Choroid plexus epithelial cell (primary cell): ENCODE results near the gene TRIM61.
A peak's percentile ranks its signal among the peaks of the same experiment; 100 is the strongest.
"Not testable (repeated sequence)": the region's sequence is repeated elsewhere in the genome, so short reads cannot be mapped to it uniquely, and the experiment has no call there.

Experiments used
- DNase-seq: peaks from one replicate; pipeline ENCODE4 v3.0.0-alpha.2; 2010; ENCODE audit warnings: low read depth
- H3K4me3 ChIP-seq: 2 replicates; pipeline ENCODE4 v1.5.1; 2011; ENCODE audit warnings: low read depth, mild to moderate bottlenecking, control low read depth, low read length, moderate library complexity
- CTCF ChIP-seq: conservative IDR thresholded peaks from 2 replicates; pipeline ENCODE4 v1.5.1; 2011; ENCODE audit warnings: low read depth, mild to moderate bottlenecking, control low read depth, inconsistent platforms, low read length, moderate library complexity

The TRIM61 gene

GRCh38 chr4:165009493-165010227 is 32.2 kb upstream of the TRIM61 start:
- DNase-seq = no peak
- TF ChIP-seq CTCF = no peak
- H3K4me3 ChIP-seq = no peak overlapping the region

GRCh38 chr4:165006886-165007285 is 29.4 kb upstream of the TRIM61 start:
- H3K4me3 ChIP-seq = no peak overlapping the region
- DNase-seq = no peak
- no peak for TF ChIP-seq CTCF

DNA sequence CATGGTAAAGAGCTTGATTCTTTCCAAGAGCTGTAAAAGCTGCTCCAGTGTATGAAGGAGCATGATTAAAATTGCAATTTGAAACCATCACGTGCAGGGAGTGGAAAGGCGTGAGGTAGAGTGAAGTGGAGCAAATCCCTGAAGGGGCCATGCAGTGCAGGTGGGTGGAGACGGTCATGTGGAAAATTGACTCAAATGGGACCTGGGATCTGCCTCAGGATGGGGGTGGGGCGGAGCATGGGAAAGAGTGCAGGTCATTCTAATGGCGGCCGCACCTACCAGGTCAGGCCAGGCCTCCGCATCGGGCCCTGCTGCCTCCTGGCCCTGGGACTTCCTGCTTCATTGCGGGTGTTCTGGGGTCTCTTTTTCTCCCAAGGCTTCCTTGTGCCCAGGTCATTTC is 29.0 kb upstream of the TRIM61 start:
- no peak overlapping the region for H3K4me3 ChIP-seq
- no peak for DNase-seq
- no peak for TF ChIP-seq CTCF

DNA sequence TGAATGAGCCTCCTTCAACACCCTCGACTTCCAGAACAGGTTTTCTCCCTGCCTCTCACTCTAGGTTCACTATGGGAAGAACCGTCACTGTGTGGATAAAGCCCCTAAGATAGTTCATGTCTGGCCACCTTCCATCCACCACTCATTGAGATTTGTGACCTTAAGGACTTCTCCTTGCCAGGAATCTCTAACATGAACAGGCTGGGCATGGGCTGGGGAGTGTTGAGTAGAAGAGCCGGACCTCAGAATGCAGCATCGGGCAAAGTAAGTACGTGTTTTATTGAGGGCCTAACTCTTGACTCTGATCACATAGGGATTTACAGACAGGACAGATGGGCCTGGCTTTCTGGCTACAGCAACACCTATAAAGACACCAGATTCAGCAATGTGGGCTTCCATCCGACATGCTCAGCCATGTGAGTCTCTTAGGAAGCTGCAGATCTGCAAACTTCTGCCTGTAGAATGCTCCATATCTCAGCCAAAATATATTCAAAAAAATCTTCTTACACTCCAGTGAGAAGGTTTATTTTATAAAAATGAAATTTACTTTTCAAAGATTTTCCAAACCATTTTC is 28.0 kb upstream of the TRIM61 start:
- DNase-seq = no peak
- no peak for TF ChIP-seq CTCF
- no peak overlapping the region for H3K4me3 ChIP-seq

DNA sequence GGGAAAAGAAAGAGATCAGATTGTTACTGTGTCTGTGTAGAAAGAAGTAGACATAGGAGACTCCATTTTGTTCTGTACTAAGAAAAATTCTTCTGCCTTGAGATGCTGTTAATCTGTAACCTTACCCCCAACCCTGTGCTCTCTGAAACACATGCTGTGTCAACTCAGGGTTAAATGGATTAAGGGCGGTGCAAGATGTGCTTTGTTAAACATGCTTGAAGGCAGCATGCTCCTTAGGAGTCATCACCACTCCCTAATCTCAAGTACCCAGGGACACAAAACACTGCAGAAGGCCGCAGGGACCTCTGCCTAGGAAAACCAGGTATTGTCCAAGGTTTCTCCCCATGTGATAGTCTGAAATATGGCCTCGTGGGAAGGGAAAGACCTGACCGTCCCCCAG is 24.5 kb upstream of the TRIM61 start:
- H3K4me3 ChIP-seq, DNase-seq: not testable (repeated sequence)

GRCh38 chr4:164998526-164999080 is 21.1 kb upstream of the TRIM61 start:
- not testable (repeated sequence) for DNase-seq, H3K4me3 ChIP-seq

GRCh38 chr4:164997941-164998340 is 20.5 kb upstream of the TRIM61 start:
- no peak for DNase-seq
- TF ChIP-seq CTCF = no peak
- no peak overlapping the region for H3K4me3 ChIP-seq

DNA sequence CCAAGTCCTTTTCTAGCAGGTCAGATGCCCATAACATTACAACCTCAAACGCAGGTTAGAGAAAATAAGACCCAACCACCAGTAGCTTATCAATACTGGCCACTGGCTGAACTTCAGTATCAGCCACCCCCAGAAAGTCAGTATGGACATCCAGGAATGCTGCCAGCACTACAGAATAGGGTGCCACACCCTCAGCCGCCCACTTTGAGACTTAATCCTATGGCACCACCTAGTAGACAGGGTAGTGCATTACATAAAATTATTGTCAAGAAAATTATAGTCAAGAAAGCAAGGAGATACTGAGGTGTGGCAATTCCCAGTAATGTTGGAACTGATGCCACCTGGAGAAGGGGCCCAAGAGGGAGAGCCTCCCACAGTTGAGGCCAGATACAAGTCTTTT is 19.9 kb upstream of the TRIM61 start:
- TF ChIP-seq CTCF = peak; percentile 48
- H3K4me3 ChIP-seq = no peak overlapping the region
- peak; percentile 30 for DNase-seq

DNA sequence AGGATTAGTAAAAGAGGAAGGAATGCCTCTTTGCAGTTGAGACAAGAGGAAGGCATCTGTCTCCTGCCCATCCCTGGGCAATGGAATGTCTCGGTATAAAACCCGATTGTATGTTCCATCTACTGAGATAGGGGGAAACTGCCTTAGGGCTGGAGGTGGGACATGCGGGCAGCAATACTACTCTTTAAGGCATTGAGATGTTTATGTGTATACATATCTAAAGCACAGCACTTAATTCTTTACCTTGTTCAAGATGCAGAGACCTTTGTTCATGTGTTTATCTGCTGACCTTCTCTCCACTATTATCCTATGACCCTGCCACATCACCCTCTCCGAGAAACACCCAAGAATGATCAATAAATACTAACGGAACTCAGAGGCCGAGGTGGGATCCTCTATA is 18.7 kb upstream of the TRIM61 start:
- not testable (repeated sequence) for DNase-seq, H3K4me3 ChIP-seq

DNA sequence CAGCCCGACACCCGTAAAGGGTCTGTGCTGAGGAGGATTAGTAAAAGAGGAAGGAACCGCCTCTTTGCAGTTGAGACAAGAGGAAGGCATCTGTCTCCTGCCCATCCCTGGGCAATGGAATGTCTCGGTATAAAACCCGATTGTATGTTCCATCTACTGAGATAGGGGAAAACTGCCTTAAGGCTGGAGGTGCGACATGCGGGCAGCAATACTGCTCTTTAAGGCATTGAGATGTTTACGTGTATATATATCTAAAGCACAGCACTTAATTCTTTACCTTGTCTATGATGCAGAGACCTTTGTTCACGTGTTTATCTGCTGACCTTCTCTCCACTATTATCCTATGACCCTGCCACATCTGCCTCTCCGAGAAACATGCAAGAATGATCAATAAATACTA is 13.3 kb upstream of the TRIM61 start:
- not testable (repeated sequence) for H3K4me3 ChIP-seq, DNase-seq
